Middle frontal gyrus (tissue), 1 donor: ENCODE results near the gene HENMT1.
"Not testable (repeated sequence)": the region's sequence is repeated elsewhere in the genome, so short reads cannot be mapped to it uniquely, and the experiment has no call there.

Experiments
- DNase-seq: peaks from one replicate; pipeline ENCODE4 v3.0.0-alpha.2; 2015; ENCODE audit warnings: low spot score; ENCODE audit errors: extremely low spot score

The HENMT1 gene

GRCh38 chr1:108661030-108661609 lies at the start of gene HENMT1:
HENMT1 (minus strand) TSS chr1:108661093; CDS start chr1:108659884, 1,209 bp downstream.
- DNase-seq, result peak; percentile 48

GRCh38 chr1:108708691-108709660 lies 48.1 kb upstream of the HENMT1 start:
- no peak for DNase-seq

GRCh38 chr1:108706643-108707042 lies 45.8 kb upstream of the HENMT1 start:
- DNase-seq, result no peak

- no peak for DNase-seq
Observed at GRCh38 chr1:108704496-108704895, 43.6 kb upstream of the HENMT1 start.

- DNase-seq, result no peak
Observed at GRCh38 chr1:108703939-108704338, 43.0 kb upstream of the HENMT1 start.

GRCh38 chr1:108702109-108702508 lies 41.2 kb upstream of the HENMT1 start:
- DNase-seq, result not testable (repeated sequence)

- DNase-seq, result no peak
Observed at GRCh38 chr1:108701176-108701849, 40.4 kb upstream of the HENMT1 start.

GRCh38 chr1:108699375-108700332 lies 38.8 kb upstream of the HENMT1 start:
- no peak for DNase-seq

GRCh38 chr1:108695535-108695934 lies 34.6 kb upstream of the HENMT1 start:
- no peak for DNase-seq

GRCh38 chr1:108692724-108693655 lies 32.1 kb upstream of the HENMT1 start:
- no peak for DNase-seq

GRCh38 chr1:108691942-108692723 lies 31.2 kb upstream of the HENMT1 start, which contains the start of gene PRPF38B:
PRPF38B (plus strand) TSS chr1:108692310; CDS start chr1:108692592, 282 bp downstream.
- peak; percentile 92 for DNase-seq

GRCh38 chr1:108691128-108691941 lies 30.4 kb upstream of the HENMT1 start:
- no peak for DNase-seq

- no peak for DNase-seq
Observed at GRCh38 chr1:108686614-108687313, 25.9 kb upstream of the HENMT1 start.

- no peak for DNase-seq
Observed at GRCh38 chr1:108685529-108685928, 24.6 kb upstream of the HENMT1 start.

- DNase-seq, result not testable (repeated sequence)
Observed at GRCh38 chr1:108681701-108682100, 20.8 kb upstream of the HENMT1 start.

- no peak for DNase-seq
Observed at GRCh38 chr1:108679586-108680213, 18.8 kb upstream of the HENMT1 start.

- DNase-seq, result no peak
Observed at GRCh38 chr1:108678706-108679105, 17.8 kb upstream of the HENMT1 start.
